Kasumi-1 (cell line): ENCODE results near the gene NRG3.

Source experiments
- DNase-seq, 2 experiments: peaks; one replicate each; lab custom pipeline; 2025; lab: John Stamatoyannopoulos, UW

NRG3 gene

DNA sequence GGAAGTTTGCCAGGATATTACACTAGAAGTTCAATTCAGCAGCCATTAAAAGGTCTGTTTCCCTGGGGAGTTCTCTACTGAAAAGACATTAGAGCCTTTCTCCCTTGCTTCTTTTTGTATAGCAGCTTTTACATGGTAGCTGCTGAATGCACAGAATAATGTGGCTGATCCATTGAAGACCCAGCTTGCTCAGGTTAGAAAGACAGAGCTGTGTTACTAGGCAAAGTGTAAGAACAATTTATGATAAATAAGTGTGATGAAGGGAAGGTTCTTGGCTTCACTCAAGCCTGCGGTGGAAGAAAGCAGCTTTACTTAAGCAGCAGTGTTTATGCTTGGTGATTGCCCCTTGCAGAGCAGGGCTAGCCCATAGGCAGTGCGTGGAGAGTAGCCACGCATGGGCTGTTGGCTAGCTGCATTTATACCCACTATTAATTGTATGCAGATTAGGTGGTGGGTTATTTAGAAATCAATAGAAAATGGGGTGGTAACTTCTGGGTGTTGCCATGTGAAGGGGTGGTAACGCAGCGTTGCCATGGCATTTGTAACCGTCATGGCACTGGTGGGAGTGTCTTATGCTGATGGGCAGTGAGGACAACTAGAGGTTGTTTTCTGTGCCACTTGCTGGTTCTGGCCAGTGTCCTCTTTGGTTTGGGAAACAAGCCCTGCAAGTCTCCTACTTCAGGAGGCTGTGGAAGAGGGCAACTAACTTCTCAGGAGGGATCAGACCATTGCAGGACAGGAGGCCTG is 942.9 kb downstream of the NRG3 start:
- no peak for DNase-seq

DNA sequence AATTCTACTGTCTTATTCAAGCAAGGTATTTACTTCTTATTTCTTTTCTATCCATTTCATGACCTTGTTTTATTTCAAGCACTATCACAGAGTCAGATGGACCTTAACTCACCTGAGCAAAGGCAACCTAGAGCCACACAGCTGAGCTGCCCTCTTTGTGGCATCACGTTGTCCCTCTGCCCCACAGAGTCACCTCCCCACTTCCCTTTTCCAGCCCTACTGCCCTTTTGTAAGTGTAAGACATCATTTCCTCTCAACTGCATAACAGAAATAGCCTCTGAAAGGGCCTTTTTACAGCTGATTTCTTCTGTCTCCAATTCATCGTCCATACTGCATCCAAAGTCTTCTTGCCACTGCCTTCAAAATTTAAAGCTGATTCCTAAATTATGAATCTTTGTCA is 946.0 kb downstream of the NRG3 start:
- DNase-seq = no peak

GRCh38 chr10:82826132-82826531 is 951.1 kb downstream of the NRG3 start:
- no peak for DNase-seq

DNA sequence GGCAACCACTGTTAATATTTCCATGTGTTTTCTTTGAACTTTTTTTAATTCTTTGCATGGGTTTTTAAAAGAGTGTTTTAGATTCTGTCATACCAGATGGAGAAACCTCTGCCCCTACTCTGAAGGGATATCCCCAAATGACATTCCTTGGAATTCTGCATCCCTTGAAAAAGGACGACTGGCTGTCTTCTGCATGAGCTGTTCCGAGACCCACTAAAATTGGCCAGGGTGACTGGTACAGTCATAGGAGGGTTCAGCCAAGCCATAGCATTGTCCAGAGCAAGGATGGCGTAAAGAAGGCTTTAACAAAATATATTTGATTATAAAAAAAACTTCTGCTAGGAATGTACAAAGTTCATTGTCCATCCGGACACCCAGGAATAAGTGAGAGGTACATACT is 952.9 kb downstream of the NRG3 start:
- DNase-seq = no peak

DNA sequence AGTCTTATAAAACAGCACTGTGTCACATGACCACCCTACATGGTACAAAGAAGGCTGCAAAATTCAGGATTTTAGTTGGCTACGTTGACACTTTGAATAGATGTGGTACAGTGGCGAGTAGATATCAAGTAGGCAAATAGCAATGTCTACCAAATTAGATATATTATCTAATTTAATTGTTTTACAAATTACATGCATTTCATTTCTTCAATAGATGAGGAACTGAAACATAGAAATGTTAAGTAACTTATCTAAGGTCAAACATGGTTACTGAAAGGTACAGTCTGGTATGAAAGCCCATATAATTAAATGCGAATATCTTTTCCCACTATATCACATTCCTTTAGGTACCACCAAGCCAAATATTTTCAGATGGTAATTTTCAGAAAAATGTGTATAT is 972.2 kb downstream of the NRG3 start:
- DNase-seq = no peak

DNA sequence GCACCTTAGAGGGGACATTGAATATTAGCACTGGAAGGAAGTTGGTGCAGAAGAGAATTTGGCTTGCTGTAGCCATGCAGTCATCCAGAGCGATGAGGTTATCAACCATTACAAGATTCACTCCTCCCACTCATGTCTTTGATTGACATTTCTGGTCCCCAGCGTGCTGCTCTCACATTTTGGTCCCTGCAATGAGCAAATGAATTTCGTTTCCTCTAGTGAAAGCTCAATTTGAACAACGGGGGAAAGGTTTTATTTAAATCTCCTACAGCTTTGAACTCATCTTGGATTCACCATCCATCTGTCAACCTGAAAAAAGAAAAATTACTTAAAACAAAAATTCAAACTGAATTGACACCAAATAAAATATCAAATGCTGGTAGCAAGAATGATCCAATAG is 975.2 kb downstream of the NRG3 start:
- DNase-seq = no peak

- no peak for DNase-seq
Measured at GRCh38 chr10:82856957-82857613, 982.1 kb downstream of the NRG3 start.

- DNase-seq = no peak
Measured at GRCh38 chr10:82861889-82862288, 986.9 kb downstream of the NRG3 start.

- no peak for DNase-seq
Measured at GRCh38 chr10:82865366-82865765, 990.4 kb downstream of the NRG3 start.

DNA sequence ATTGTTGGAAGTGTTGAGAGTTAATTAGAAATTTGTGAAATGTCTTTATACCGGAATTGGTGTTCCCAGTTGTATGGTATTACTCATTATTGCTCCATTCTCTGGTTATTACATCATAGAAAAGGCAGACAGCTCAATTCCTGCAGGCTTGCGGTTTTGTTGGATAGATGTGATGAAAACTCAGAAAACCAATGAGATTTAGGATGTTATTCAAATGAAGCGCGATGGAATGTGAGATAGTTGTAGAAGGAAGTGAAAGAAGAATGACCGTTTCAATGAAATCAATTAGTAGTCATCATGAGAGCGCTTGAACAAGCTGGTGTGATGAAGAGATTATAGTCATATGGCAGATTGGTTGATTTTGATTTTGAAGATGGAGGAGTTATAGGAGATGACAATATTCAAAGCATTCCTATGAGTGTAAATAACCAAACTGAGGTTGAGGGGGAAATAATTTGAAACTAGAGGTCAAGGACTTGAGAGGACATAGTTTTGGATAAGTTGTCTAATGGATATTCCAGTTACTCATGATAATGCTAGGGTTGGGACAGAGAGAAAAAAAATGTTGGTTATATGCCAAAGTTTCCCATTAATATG is 991.5 kb downstream of the NRG3 start:
- DNase-seq = no peak

DNA sequence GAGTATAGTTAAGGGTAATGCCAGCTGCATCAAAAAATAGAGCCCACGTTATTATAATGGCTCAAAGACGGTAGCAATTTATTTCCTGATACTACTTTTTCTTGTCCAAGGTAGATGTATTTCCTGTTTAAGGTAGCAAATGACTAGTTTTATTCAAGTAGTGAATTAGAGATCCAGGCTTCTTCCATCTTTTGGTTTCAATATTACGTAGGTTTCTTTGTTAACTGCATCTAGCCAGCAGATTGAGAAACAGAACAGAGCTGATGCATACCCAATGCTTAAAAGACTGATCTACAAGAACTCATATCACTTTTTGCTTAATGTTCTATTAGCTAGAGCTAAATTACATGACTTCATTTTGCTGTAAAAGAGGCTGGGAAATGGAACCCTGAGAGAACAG is 992.1 kb downstream of the NRG3 start:
- DNase-seq = no peak

DNA sequence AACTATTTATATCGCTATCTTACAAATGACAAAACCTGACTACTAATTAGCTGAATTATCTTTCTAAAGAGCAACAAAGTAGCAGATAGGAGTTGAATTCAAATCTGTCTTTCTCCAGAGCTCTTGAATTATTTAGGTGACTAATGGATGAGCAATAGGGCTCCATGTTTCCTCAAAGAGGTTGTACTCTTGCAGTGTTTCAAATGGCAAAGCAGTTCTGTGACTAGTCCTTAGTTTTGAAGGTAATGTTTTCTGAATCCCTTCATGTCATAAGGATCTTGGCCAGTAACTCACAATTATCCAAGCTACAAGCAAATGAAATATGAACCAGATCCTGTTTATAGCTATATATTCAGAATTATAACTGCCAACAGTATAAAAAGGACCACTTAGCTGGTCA is 999.7 kb downstream of the NRG3 start:
- DNase-seq = no peak

GRCh38 chr10:82880776-82881290 is 1005.8 kb downstream of the NRG3 start:
- no peak for DNase-seq

DNA sequence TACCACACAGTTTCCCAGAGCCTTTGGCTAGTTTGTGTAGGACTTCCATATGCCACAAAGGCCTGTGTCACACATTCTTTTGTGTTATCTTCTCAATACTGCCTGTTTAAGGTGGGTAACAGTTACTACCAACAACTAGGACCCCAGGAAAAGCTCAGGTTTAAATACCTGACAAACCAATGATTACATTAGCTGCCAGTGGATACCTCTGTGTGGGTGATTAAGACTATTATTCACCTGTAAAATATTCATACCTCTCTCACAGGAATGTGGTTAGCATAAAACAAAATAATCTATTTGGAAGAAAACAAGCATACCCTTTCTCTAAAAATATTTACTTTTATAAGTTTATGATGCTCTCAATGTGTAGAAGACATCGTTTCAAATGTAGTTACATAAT is 1007.7 kb downstream of the NRG3 start:
- DNase-seq = no peak

- no peak for DNase-seq
Measured at GRCh38 chr10:82883603-82884002, 1008.6 kb downstream of the NRG3 start.

GRCh38 chr10:82887488-82887887 is 1012.5 kb downstream of the NRG3 start:
- no peak for DNase-seq

DNA sequence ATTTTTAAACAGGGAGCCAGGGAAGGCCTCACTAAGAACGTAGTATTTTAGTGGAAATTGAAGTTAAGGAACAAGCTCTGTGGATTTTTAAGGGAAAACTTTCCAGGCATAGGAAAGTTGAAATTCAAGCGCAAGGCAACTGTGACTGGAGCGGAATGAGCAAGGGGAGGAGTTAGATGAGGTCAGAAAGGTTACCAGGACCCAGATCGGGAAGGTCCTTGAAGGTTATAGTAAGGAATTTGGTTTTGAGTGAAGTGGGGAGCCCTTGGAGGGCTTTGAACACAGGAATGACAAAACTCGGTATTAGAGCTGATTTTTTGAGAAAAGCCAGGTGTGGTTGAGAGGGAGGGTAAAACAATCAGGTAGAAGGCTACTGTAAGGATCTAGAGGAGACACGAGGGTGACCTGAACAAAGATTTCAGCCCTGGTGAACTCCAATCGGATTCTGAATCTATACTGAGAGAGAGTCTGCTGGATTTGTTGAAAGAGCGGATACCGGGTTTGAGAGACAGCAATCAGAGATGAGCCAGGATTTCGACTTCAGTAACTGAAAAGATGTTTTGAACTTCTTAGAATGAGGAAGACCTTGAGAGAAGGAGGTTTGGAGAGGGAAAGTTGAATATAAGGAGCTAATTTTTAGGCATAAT is 1013.9 kb downstream of the NRG3 start:
- no peak for DNase-seq

- DNase-seq = no peak
Measured at GRCh38 chr10:82889728-82890127, 1014.7 kb downstream of the NRG3 start.

DNA sequence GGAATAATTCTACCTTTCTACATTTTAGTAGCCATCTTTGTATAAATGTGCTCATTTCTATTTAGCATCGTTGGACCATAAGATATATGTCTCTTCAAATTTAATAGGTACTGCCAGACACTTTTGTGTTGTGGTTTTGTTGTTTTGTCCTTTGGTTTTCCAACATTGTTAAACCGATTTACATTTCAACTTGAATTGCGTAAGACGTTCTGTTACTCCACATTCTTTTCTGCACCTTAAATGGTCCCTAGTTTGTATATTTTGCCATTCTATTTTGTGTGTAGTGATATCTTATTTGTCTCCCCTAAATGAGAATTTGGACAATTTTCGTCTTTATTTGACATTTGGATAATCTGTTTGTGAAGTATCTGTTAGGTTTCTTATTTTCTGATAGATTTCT is 1015.6 kb downstream of the NRG3 start:
- DNase-seq = no peak

DNA sequence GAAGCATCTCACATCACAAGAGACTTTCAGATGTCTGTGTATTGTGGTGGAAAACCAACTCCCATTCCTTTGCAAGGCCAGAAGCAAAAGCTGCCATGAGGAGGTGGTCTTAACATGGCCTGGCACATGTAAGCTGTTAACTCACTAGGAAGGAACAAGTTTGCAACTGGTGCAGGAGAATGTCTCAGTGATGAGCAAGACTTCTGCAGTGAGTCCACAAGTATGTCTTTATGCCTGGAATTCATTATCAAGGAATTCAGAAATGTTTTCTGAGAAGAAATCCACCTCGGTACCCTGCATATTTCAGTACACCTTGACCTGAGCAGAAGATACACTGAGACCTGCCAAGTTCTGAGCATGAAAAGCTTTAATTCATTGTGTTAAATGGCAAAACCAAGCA is 1033.1 kb downstream of the NRG3 start:
- DNase-seq = no peak

DNA sequence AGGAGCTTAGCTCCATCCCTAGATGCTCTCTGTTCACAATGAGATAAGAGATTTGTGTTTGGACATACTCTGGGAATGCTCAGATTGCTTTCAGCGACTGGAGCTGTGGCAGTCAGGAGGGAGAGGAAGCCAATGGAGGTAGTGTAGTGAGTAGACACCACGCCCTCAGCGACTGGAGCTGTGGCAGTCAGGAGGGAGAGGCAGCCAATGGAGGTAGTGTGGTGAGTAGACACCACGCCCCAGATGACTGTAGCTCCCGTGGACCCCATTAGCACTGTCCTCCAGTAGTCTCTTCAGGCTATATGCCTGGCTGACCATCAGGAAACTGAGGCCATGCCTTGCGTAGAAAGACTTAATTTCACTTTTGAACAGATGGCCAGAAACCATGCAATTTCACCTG is 1033.8 kb downstream of the NRG3 start:
- DNase-seq = no peak

GRCh38 chr10:82910301-82910700 is 1035.3 kb downstream of the NRG3 start:
- DNase-seq = no peak

GRCh38 chr10:82914655-82915136 is 1039.7 kb downstream of the NRG3 start:
- DNase-seq = no peak
